ENCODE data around the gene TNFRSF1A. TPM values are rescaled to one million over a fixed set of nuclear protein-coding genes. Genes with fewer than 3 reads are reported as not detected.

Gene TNFRSF1A
- total RNA-seq, 1 donor from 2014 or later = 69.2 TPM

GRCh38 chr12:6336889-6337853, 4.7 kb downstream of the TNFRSF1A start:
- no peak for DNase-seq

DNA sequence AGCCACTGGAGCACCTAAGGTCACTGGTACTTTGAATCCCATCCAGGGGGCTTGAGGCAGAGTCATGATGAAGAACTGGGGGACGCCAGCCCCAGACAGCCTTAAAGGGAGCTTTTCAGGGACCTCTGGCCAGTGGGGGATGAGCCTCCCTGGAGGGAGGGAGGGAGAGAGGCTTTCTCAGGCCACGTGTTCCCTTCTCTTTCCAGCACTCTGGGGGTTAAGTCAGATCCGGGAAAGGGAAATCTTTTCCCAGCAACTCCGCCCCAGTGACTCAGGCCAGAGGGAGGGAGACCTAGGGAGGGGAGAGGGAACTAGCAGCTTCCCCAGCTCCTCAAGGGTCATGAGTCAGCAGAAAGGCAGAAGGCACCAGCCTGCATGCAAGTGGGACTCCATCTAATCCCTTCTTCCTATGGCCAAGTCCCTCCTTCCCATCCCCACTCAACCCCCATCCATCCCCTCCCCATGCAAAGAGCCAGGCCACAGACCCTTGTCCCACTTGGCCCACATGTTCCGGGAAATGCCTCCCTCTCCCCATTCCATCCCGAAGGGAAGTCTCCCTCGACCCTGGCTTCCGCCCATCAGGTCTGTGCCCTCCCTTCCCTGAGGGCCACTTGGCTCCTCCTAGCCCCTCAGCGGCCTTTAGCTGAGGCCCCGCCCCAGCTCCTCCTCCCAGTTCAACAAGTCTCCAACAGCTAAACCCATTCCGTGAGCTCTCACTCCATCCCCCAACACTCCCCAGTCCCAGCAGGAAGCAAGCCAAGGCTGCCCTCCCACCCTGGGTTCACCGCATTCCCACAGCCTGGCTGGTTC, 5.6 kb downstream of the TNFRSF1A start:
- peak; percentile 98 for DNase-seq

DNA sequence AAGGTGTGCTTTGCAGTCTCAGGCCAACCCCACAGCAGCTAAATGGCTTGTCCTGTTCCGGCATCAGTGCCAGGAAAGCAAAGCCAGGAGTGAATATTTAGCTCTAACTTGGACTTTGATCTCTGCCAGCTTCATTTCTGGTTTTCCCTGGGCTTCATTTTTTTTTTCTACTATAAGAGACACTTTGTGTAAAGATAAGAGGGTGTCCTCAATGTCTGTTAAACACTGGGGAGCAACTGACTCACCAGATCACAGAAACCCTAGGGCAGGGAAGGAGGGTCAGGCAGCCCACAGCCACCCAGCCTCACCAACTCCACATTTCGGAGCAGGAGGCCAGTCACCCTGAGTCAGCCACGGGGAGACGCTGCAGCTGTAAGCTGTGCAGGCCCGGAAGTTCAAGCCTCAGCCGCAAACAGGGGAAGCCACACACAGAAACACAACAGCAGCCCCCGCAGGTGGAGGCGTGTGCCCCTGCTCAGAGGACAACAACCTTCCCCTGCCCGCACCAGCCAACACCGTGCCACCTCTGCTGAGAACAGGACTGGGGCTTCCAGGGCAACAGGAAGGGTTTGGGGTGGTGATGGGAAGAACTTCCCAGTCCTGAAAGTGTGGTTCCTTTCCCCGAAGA, 6.3 kb downstream of the TNFRSF1A start:
- DNase-seq = no peak

DNA sequence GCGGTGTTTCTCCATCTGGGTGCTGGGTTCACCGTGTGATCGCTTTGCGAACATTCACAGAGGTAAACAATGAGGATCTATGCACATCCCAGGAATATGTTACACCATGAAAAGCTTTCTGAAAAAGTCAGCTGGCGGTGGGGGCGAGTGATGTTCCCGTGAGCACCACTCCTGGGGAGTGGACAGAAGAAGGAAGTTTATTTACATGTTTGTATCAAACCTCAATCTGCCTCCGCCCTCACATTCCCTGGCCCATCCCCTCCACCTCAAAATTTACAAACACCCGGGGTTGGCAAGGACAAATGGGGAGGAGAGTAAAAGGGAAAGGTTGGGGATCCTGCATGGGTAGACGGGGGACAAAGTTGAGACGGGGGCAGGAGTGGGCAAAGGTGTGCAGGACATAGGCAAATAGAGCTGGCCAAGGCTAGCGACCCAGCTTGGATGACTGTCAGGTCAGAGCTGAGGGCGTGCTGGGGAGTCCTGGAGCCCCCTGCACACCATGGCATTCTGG, 6.9 kb downstream of the TNFRSF1A start:
- no peak for DNase-seq

- no peak for DNase-seq
Observed at GRCh38 chr12:6334359-6334758, 7.5 kb downstream of the TNFRSF1A start.

DNA sequence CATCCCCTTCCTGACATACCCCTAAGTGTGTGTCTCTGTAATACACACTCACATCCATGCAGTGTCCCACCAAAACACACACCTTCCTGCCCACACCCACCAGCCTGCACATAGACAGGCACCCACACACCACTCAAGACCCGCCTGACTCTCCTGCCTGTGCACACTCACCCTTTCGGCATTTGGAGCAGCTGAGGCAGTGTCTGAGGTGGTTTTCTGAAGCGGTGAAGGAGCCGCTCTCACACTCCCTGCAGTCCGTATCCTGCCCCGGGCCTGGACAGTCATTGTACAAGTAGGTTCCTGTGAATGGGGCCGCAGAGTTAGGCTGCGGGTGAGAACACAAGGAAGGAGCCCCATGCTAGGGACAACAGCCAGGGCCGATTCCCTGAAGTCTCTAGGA, 8.3 kb downstream of the TNFRSF1A start:
- DNase-seq = no peak

DNA sequence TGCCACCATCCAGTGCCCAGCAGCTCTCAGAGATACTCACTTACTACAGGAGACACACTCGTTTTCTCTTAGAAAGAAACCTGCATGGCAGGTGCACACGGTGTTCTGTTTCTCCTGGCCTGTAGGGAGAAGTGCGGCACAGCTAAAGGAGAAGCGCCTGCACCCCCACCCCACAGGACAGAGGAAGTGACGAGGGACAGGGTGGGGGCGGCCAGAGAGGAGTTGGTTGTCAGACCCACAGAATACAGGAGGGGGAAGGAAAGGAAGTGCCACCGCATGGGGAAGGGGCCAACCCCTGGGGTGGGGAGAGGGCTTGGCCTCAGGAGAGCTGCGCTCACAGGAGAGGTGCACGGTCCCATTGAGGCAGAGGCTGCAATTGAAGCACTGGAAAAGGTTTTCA, 8.8 kb downstream of the TNFRSF1A start:
- no peak for DNase-seq

- no peak for DNase-seq
Observed at GRCh38 chr12:6332459-6332858, 9.4 kb downstream of the TNFRSF1A start.

DNA sequence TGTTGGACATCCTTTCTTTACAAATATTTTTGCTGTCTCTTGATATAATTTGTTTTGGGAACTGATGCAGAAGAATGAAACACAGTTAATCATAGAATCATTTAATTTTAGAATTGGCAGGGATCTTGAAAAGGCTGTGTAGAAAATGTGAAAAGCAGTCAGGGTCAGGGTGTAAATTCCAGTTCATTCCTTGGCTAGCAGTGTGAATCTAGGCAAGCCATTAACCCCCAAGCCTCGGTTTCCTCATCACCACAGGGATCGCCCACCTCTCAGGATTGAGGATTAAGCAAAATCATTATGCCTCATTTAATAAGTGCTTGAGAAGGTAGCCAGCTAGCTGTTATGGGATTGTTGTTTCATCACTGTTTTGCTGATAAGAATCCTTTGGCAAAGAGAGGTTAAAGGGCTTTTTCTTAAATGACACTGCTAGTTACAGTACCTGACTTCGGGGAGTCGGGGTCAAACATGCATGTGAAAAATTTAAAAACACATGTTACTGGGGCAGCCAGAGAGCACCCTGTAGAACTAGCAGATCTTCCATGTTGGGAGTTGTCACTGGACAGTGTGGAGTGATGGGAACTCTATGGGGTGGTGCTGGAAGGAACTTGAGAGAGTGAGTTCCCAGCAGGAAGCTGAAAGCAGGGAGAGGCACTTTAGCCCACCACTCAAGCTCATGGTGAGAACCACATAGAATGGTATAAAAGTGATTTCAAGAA, 10.7 kb downstream of the TNFRSF1A start:
- DNase-seq = no peak

- no peak for DNase-seq
Observed at GRCh38 chr12:6330192-6330591, 11.7 kb downstream of the TNFRSF1A start.

DNA sequence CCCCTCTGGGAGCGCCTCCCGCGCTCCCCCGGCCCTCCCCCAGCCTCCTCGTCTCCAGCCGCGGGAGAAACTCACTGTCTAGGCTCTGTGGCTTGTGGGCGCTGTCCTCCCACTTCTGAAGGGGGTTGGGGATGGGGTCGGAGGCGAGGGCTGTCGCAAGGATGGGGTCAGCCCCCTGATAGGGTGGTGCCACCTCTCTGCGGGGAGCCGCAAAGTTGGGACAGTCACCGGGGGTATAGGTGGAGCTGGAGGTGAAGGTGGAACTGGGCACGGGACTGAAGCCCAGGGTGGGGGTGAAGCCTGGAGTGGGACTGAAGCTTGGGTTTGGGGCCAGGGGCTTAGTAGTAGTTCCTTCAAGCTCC, 12.2 kb downstream of the TNFRSF1A start:
- DNase-seq = no peak

GRCh38 chr12:6328945-6329702, 12.8 kb downstream of the TNFRSF1A start:
- no peak for DNase-seq

- DNase-seq = no peak
Observed at GRCh38 chr12:6328045-6328779, 13.7 kb downstream of the TNFRSF1A start.

- no peak for DNase-seq
Observed at GRCh38 chr12:6327229-6328041, 14.4 kb downstream of the TNFRSF1A start.

DNA sequence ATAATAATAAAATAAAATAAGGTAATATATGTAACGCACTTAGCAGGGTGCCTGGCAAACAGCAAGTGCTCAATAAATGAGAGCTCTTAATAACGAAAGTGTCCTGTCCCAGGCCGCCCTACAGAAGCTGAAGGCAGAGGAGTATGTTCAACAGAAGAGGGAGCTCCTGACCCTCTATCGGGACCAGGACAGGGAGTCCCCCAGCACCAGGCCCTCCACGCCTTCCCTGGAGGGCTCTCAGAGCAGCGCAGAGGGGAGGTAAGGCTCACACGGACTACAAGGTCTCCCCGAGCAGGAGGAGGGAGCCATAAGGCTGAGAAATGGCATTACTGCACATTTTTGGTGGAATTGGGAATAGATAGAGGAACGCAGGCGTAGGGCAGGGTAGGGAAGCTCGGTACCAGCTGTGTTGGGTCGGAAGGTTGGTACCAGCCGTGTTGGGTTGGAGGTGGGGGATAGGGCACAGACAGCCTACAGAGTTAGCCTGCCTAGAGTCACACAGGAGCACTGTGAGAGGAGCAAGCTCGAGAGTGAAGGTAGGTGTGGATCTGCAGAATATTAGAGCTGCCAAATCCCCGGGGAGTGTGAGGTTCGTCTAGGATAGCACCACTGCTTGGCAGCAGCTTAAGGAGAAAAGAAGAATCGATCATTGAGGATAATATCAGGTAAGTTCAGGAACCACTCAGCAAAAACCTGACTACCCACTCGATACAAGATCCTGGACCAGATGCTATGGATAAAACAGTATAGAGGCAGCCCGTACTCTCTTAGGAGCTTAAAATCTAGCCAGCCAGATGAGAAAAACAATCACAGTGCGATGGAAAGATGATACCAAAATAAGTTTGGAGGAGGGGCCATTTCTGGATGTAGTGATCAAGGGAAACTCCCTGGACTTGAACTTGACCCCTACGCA, 15.3 kb downstream of the TNFRSF1A start:
- peak; percentile 33 for DNase-seq

DNA sequence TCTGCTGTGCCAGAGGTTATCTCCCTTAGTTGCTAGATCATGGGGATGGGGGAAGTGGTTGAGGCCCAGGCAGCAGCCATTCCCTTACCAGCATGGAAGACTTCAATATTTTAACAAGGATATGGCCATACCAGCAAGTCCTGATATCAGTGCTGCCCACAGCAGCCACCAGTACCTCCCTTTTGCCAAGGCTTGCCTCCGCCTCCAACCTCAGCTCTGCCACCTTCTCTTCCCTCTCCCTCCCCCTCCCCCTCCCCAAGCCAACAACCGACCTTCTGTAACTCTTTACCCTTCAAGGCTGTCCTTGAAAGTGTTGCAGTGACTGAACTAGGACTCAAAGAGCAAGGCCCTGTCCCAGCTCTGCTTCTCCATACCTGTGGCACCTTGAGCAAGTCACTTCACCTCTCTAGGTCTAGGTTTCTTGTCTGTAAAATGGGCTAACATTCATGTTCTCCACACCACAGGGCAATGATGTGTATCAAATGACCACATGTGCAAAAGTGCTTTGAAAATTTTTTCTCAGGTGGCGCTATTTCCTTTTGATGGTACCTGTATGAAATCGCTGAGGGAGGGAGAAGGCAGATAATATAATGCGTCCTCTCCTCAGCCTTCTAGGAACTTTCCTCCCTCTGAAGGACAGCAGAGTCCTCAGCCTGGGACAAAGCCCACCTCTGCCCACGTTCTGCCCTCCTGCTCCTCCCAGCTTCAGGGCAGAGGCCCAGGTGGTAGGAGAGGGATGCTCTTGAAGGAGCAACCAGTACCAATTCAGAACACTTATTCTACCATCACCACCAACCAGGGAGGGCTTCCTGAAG, 16.7 kb downstream of the TNFRSF1A start:
- no peak for DNase-seq

DNA sequence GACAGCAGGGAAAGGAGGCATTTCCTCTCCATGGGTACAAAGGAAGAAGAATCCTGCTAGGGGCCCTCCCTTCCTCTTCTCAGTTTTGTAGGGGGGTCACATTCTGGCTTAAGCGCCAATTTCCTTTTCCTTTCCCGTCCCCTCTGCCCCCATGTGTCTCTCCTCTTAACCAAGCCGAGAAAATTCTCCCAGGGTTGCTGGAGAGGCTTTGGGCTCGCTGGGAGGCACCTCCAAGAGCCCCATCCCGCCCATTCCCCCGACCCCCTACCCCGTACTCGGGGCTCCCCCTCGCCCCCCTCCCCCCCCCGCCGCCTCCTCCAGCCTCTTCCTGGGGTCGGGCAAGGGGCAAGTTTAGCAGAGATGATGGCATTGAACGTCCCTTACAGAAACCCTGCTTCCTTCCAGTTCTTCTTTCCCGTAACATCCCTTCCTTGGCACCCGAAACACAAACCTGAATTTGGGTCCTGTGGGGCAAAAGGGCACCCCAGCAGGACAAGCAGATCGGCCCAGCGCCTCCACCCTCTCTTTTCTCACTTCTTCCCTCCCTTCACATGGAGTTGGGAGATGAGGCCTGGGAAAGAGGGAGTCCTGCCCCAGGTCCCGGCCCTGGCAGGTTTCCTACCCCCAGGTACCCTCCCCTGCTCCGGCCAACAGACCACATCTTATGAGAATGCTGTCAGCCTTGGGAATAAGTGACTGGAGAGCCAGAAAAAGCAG, 17.7 kb downstream of the TNFRSF1A start:
- DNase-seq = no peak

Data from skin of body (tissue), 2 donors.